ENCODE data around the gene HAGHL.

The HAGHL gene

GRCh38 chr16:680967-681745 is 45.8 kb upstream of the HAGHL start (continued):
- no peak for TF ChIP-seq KLF16 (tag by site-specific recombination; IDR thresholded peaks at IDR 0.05)
- no peak for TF ChIP-seq ZNF785 (tag by site-specific recombination; IDR thresholded peaks at IDR 0.05)
- no peak for TF ChIP-seq ZNF837 (tag by site-specific recombination; IDR thresholded peaks at IDR 0.05)
- peak; percentile 65 for TF ChIP-seq BCL11B (tag by site-specific recombination; IDR thresholded peaks at IDR 0.05; ENCODE audit: low read depth)
- TF ChIP-seq TRIM28 (IDR thresholded peaks at IDR 0.05; ENCODE audit: borderline replicate concordance, low read length), result no peak
- TF ChIP-seq KLF10 (tag by site-specific recombination; IDR thresholded peaks at IDR 0.05), result no peak
- no peak for TF ChIP-seq ZNF138 (tag by site-specific recombination; IDR thresholded peaks at IDR 0.05; ENCODE audit: borderline replicate concordance)
- TF ChIP-seq ZNF221 (tag by site-specific recombination; IDR thresholded peaks at IDR 0.05; ENCODE audit: borderline replicate concordance), result no peak
- TF ChIP-seq ZNF19 (tag by site-specific recombination; IDR thresholded peaks at IDR 0.05; ENCODE audit: low read depth), result no peak
- no peak for TF ChIP-seq ZNF623 (tag by site-specific recombination; IDR thresholded peaks at IDR 0.05)
- no peak for TF ChIP-seq ZNF184 (tag by site-specific recombination; IDR thresholded peaks at IDR 0.05)
- TF ChIP-seq REST (tag by site-specific recombination; IDR thresholded peaks at IDR 0.05), result peak; percentile 12; the same call in 1 of the 2 replicates
- TF ChIP-seq ZNF449 (tag by site-specific recombination; IDR thresholded peaks at IDR 0.05), result no peak
- no peak for TF ChIP-seq ZNF48 (tag by site-specific recombination; IDR thresholded peaks at IDR 0.05)
- TF ChIP-seq ZNF561 (tag by site-specific recombination; IDR thresholded peaks at IDR 0.05; ENCODE audit: borderline replicate concordance), result no peak
- no peak for TF ChIP-seq ZNF354C (tag by site-specific recombination; IDR thresholded peaks at IDR 0.05; ENCODE audit: borderline replicate concordance, low read depth)
- no peak for TF ChIP-seq ZNF488 (tag by site-specific recombination; IDR thresholded peaks at IDR 0.05)
- TF ChIP-seq ZNF350 (tag by site-specific recombination; IDR thresholded peaks at IDR 0.05), result no peak
- TF ChIP-seq FEZF1 (tag by site-specific recombination; IDR thresholded peaks at IDR 0.05), result no peak
- no peak for TF ChIP-seq PRDM10 (tag by site-specific recombination; IDR thresholded peaks at IDR 0.05)
- no peak for TF ChIP-seq ZNF660 (tag by site-specific recombination; IDR thresholded peaks at IDR 0.05)
- TF ChIP-seq SCRT1 (tag by site-specific recombination; IDR thresholded peaks at IDR 0.05; ENCODE audit: borderline replicate concordance), result no peak
- no peak for TF ChIP-seq GLIS2 (tag by site-specific recombination; IDR thresholded peaks at IDR 0.05)
- no peak for TF ChIP-seq ZNF548 (tag by site-specific recombination; IDR thresholded peaks at IDR 0.05)
- no peak for TF ChIP-seq ZNF555 (tag by site-specific recombination; conservative IDR thresholded peaks at IDR 0.05)
- TF ChIP-seq ZNF16 (tag by site-specific recombination; IDR thresholded peaks at IDR 0.05; ENCODE audit: low read depth), result no peak
- TF ChIP-seq ZNF426 (tag by site-specific recombination; IDR thresholded peaks at IDR 0.05), result no peak
- TF ChIP-seq ZNF114 (tag by site-specific recombination; IDR thresholded peaks at IDR 0.05), result no peak
- TF ChIP-seq ZNF280C (tag by site-specific recombination; IDR thresholded peaks at IDR 0.05), result no peak

Data from HEK293 (cell line).